GM19025 (cell line): Measurements from ENCODE around the gene THAP10.

ENCODE experiments used
- ATAC-seq: cut with Tn5 transposase; IDR thresholded peaks from one replicate; pipeline ENCODE4 v1.9.1; 2021; ENCODE audit warnings: mild to moderate bottlenecking, low read depth, moderate library complexity; ENCODE audit not compliant: unreplicated experiment

THAP10 gene

DNA sequence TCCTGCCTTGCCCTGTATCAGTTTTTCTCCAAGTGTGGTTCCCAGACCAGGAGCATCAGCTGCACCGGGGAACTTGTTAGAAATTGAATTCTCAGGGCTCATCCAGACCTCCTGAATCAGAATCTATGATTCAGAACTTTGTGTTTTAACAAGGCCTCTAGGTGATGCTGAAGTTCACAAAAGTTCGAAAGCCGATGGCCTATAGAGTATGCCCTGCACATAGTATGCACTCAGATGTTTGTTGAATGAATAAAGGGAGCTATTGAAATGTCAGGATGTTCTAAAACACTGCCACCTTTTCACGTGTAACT, 37.6 kb downstream of the THAP10 start:
- ATAC-seq: no peak

DNA sequence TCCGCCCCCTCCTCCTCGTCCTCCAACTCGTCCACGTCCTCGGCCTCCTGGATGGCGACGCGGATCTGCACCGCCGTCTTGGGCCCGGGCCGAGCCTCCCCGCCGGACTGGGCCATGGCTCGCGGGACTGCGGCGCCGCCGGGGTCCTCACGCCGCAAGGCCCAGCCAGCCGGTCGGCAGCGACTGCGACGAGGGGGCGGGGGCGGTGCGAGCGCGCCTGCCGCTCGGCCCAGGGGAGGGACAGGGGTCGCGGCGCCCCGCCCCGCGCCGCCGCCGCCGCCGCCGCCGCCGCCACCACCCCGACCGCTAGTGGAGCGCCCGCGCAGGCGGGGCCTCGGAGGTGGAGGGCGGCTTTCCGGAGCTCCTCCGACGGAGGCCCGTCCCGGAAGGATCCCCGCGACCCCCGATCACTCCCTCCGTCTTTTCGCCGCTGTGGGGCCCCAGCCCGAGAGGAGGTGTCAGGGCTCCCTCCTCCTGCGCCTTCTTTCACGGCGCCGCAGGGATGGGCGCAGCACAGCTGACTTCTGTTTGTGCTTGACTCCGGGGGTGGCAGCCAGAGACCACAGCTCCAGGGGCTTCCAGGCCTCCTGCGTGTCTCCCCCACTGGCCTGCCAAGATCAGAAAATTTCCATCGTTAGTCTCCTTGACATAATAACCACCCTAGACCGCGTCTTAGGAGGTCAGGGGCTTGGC, 38.1 kb downstream of the THAP10 start, which contains the start of gene LARP6:
Gene LARP6 (minus strand): TSS at position 185 of the 693 bp plus-strand sequence. CDS start 69 bp downstream, at position 116.
- ATAC-seq: no peak

DNA sequence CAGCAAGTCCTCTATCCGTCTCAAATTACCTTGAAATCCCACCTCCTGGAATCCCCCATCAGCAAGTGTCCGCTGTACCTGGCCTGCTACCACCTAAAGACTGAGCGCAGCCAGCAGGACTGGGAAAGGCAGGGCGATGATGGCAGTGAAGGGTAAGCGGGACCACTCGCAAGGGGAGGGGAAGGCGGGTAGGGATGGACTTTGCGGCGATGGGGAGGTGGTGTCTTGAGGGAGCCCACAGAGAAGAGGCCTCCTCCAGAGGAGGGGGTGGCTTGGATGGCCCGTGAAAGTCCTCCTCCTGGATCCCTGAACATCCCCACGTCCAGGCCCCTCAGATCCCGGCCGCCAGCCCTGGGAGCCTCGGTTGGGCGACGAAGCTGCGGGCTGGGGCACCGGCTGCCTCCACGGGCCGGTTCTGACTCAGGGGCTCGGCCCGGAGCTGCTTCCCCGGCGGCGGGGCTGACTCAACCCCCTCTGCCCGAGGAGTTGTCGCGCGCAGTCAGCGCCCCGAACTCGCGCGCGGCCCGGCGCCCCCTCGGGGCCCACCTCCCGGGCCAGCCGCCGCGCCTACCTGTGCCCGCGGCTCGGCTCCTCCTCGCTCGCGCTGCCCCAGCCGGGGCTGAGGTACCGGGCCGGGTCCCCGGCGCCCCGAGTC, 38.8 kb downstream of the THAP10 start:
- no peak for ATAC-seq

DNA sequence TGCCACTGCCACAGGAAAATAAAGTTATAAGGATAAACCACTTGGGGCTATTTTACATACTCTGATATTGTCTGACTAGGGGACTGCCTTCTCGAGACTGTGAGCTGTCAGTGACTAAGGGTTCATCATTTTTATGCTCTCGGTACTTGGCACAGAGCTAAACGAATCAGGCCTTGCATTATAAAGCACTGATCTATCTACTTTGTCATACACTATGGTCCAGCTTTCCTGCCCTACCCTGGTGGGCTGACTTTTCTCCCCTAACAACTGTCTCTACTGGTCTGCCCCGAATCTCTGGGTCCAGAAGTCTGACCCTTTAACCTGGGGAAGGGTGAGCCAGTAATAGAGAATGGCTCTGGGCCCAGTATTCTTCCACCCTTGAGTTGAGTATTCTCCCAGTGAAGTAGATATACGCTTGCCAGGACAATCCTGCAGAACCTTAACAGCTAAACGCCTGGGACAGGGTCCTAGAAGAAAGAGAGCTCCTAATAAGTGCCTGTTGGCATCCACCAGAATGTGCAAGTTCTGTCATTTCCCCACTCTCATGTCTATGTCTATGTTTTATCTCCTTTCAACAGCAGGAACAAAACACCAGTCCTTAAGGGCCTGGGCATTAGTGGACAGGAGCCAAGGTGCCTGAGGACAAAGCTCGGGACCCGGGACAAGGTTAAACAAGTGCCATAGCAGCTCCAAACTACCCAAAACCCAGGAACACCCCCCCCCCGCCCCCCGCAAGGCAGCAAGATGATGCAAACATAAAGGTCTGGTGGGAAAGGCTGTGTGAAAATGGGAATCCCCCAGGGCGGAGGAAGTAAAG, 39.5 kb downstream of the THAP10 start:
- ATAC-seq: no peak

DNA sequence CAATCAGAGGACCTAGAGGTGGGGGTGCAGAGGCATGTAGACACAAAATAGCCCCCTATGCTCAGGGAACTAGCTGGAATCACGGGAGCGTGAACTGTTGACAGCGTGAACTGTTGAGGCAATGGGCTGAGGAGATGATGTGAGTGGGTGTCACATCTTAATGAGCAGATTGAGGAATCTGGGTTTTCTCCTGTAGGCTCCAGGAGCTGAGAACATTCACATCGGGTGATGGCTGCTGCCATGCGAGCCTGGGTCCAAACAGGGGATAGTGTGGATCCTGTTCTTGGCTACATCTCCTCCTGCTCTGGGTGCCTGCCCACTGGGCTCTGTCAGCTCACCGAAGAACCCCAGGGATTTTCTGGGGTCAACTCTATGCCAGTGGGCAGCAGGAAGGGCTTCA, 40.3 kb downstream of the THAP10 start:
- ATAC-seq: no peak

DNA sequence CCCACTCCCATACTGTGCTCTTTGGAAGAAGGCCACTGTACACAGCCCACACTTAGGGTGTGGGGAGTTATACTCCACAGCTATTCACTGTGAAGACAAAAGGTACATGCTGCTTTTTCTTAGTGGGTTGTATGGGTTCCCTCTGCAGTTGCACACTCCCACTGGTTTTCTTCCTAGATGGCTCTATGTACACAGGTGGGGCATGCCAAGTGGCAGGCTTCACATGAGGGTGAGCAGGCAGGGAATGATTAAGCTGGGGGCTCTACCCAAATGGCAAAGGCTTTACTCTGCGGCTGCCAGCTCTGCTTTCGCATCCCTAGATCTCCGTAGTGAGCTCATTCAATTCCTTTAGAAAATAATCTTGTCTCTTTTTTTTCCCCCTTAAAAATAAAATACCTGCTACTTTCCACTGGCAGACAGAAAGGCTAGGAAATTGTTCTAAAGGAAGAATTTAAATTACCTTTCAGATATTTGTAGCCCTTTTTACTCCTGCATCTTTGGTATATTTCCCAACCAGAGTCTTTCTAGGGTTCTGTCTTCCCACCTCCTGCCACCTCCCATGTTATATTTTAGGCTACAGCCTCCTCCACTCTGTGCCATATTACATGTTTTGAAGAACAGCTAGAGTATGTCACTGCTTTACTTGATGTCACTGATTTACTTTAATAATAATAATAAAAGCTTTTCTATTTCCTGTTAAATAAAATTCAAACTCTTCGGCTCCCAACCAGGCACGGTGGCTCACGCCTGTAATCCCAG, 46.5 kb downstream of the THAP10 start:
- ATAC-seq: no peak

DNA sequence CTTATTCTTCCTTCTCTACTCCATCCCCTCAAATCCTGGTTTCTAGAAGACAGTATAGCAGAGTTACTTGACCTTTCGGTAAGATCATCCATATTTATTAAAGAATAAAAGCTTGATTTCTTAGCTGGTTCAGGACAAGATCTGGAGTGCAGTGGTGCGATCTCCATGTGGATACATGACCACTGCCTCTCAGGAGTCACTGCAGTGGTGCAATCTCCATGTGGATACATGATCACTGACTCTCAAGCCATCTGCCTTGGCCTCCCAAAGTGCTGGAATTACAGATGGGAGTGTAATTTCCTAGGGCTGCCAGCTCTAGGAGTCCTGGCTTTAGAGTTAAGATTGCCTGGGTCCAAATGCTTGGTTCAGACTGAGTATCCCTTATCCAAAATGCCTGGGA, 54.8 kb downstream of the THAP10 start:
- no peak for ATAC-seq

DNA sequence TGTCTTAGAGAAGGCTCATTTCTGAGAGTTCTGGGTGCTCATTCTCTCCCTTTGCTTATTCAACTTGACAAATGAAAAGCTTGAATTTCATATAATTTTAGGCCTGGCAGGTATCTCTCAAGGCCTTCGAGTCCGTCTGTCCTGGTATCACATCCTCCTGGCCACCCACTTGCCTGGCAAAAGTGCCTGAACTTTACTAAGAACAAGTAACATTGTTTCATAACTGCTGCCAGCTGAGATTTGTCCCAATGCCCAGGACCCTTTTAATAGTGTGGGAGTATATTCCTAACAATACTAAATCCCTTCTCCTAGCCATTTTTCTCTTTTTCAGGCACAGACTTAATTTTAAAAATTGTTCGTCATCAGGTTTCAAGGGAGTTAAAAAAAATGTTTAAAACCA, 56.4 kb downstream of the THAP10 start:
- ATAC-seq: no peak

DNA sequence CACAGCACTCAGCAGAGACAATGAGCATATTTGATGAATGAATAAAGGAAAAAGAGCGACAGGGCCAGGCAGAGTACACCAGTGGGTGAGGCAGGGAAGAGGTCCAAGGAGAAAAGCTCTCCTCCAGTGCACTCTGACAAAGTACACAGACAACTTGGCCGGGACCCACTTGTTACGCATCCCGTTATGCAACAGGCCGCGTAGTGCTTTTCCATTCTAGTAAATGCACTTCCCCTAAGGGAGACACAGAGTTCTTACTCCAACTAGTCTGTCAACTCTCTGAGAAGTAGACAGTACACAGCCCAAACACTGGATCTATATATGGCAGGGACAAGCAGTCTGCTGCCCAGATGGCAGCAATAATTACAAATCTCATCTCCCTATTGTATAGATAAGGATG, 56.8 kb downstream of the THAP10 start:
- no peak for ATAC-seq

DNA sequence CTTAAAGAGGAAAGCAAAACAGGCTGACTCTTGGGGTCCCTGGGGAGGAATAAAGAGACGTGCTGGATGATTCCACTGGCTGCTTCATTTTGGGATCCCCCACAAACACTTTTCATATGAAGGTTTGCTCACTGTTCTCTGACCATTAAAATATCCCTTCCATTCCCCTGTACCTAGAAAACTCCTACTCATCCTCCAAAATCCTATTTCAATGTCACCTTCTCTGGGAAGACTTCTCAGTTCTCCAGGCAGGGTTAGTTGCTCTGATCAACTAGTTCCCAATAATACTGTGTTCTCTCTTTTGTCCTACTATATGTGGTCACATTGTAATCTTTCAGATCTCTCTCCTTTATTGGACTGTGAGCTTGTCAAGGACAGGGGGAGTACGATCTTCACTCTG, 57.2 kb downstream of the THAP10 start:
- ATAC-seq: no peak

DNA sequence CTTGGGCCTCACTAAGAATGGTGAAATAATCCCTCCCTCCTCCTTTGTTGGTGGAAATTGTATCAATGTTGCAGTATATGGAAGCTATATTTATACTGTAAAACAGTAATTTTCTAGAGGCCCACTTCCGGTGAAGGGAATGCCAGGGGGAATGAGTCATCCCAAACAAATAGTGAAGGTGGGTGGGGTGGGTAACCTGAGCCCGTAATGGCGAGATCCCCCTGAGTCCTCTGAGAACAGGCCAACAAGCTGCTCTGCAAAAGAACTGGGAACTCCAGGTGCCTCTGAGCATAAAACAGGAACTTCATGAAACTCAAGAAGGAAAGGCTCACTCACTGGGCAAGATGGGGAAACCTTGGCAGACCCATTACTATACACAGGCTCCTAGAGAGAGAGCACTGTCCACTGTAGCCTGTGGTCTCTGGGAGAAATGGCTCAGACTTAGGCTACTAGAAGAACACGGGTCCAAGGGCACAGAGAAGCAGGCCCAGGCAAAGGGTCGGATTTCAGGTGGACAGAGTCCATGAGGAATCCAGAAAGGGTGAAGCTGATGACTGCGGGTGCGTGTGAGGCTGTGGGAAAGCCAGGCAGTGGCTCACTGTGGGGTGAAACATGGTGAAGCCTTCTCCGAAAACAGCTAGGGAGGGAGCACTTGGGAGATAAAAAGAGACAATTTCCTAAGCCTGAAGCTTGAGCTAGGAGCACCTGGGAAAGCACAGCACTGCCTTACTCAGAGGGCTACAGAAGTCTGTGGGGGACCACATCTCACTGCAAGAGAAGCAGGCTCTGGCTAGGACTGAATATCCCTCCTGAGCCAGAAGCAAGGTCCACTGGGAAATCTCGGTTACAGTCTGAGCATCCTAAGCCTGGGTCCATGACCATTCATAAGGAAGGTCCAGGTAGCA, 58.1 kb downstream of the THAP10 start:
- ATAC-seq: no peak

DNA sequence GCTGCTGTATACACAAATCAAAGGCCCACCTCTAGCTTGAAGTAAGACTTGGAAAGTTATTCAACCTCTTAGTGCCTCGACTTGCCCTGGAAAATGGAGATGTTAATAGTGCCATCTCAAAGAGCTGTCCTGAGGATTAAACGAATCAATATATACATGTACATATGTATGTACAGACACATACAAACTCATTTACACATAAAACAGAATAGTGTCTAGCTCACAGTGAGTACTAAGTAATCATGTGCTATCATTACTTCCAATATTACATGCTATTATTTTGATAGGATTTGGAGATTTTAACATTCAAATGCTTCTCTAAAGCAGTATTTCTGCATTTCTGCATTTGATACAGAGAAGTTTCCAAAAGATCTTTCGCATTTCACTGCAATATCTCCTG, 58.8 kb downstream of the THAP10 start:
- no peak for ATAC-seq

DNA sequence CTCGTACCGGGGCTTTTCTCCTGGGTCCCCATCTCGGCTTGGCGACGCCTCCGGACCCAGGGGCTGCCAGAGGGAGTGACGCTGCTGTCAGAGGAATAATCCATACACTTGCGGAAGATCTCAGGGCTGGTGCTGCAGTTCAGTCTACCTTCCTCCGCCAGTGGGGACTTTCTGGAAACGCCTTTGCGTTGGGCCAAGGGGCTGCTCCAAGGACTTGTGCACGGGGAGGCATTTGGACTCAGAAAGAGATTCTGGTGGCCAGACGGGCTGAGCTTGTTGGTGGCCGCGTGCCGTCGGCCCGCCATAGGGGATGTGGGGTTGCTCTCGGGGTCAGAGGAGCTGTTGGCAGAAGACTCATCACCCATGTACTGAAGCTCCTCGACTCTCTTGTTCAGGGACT, 60.1 kb downstream of the THAP10 start:
- ATAC-seq: no peak
